ENCODE results near the gene CSRP1. TPM values are rescaled to one million over a fixed set of nuclear protein-coding genes. Genes with fewer than 3 reads are reported as not detected.

The CSRP1 gene
- total RNA-seq, 2 donors from 2014 or later, result 2,051 to 3,060 TPM

- no peaks in the 10 kb centered on the region for H3K36me3 ChIP-seq
- peaks cover 24 to 47% of the 10 kb centered on the region in 2 donors for H3K4me1 ChIP-seq (ENCODE audit: control insufficient read depth in 1 of 2, low read depth in 2 of 2)
- H3K4me3 ChIP-seq, result no peak overlapping the region
- no peaks in the 10 kb centered on the region for H3K9me3 ChIP-seq
- no peaks in the 10 kb centered on the region for H3K27me3 ChIP-seq (replicated peaks; ENCODE audit: insufficient read depth)
- DNase-seq (ENCODE audit: low spot score) (no peak), ATAC-seq (ENCODE audit: insufficient number of reproducible peaks, low FRiP score, low read depth) (no peak)
- no peak overlapping the region for H3K27ac ChIP-seq
- TF ChIP-seq, protein P1, sequence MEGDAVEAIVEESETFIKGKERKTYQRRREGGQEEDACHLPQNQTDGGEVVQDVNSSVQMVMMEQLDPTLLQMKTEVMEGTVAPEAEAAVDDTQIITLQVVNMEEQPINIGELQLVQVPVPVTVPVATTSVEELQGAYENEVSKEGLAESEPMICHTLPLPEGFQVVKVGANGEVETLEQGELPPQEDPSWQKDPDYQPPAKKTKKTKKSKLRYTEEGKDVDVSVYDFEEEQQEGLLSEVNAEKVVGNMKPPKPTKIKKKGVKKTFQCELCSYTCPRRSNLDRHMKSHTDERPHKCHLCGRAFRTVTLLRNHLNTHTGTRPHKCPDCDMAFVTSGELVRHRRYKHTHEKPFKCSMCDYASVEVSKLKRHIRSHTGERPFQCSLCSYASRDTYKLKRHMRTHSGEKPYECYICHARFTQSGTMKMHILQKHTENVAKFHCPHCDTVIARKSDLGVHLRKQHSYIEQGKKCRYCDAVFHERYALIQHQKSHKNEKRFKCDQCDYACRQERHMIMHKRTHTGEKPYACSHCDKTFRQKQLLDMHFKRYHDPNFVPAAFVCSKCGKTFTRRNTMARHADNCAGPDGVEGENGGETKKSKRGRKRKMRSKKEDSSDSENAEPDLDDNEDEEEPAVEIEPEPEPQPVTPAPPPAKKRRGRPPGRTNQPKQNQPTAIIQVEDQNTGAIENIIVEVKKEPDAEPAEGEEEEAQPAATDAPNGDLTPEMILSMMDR (IDR thresholded peaks at IDR 0.05), result no peak
These were observed 37.8 kb upstream of the CSRP1 start for GRCh38 chr1:201544710-201545109.

DNA sequence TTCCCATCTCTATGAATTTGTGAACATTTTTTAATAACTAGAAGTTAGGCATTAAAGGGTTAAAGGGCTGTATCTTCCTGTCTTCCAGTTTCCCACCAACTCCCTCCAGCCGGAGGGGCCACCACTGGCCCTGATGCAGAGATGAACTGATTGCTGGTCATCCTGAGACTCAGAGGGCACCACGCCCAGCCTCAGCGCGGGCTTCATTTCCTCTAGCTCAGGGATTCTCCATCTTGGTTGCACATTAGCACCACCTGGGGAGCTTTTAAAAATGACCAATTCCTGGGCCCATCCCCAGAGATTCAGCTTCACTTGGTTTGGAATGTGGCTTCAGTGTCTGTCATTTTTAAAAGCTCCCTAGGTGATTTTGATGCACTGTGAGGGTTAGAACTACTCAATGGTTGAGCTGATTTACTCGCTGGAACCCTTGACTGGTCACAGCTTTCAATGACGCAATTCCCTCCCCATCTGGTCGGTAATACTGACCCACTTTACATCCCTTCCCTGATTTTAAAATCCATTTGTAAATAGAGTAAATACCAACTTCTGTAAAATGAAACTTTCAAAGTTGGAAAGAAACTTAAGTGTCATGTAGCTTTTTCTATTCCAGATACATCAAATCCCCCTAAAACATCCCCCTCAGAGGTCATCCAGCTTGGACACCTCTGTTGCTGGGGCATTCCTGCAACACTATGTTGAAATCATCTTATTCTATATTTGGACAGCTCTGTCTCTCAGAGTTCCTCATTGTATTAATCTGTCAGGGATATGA is 37.1 kb upstream of the CSRP1 start:
- no peaks in the 10 kb centered on the region for H3K27me3 ChIP-seq (replicated peaks; ENCODE audit: insufficient read depth)
- H3K4me3 ChIP-seq, result no peak overlapping the region
- H3K4me1 ChIP-seq (ENCODE audit: control insufficient read depth in 1 of 2, low read depth in 2 of 2), result peaks cover 24 to 47% of the 10 kb centered on the region in 2 donors
- H3K9me3 ChIP-seq, result no peaks in the 10 kb centered on the region
- H3K36me3 ChIP-seq, result no peaks in the 10 kb centered on the region
- TF ChIP-seq, protein P1 (IDR thresholded peaks at IDR 0.05), result no peak
- DNase-seq (ENCODE audit: low spot score) (no peak), ATAC-seq (ENCODE audit: insufficient number of reproducible peaks, low FRiP score, low read depth) (no peak)
- peak overlapping the region; percentile 92 to 93 for H3K27ac ChIP-seq

DNA sequence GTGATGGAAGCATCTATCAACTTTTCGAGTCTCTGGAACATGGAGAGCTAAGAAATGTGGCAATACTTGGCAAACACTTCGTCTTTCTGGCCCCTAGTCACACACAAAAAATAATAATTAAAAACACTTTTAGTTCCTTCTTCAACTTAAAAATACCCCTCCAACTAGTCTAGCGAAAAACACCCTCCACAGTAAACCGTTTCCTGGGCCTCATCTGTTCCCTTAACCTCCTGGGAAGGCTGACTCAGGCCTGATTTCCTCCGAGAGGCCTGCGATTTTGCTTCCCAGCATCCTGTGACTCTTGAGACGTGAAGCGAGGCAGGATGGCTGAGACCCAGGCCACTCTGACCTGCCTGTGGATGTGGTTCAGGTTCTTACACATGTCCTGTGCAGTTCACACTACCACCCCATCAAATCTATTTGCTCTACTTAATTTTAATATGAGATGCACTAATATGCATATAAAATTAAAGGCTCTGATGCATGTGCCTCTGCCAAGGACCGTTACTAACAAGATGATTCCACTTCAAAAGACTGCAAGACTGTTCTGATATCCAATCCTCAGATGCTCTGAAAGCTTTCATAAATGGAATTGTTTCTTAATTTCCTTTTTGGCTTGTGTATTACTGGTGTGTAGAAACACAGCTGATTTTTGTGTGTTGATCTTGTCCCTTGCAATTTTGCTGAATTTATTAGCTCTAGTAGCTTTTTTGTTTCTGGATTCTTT is 35.5 kb upstream of the CSRP1 start:
- peak overlapping the region; percentile 42 for H3K4me3 ChIP-seq
- H3K4me1 ChIP-seq (ENCODE audit: control insufficient read depth in 1 of 2, low read depth in 2 of 2), result peaks cover 30 to 57% of the 10 kb centered on the region in 2 donors
- no peaks in the 10 kb centered on the region for H3K9me3 ChIP-seq
- no peak for DNase-seq (ENCODE audit: low spot score)
- H3K27ac ChIP-seq, result peak overlapping the region; percentile 92 to 93
- no peaks in the 10 kb centered on the region for H3K27me3 ChIP-seq (replicated peaks; ENCODE audit: insufficient read depth)
- ATAC-seq (ENCODE audit: insufficient number of reproducible peaks, low FRiP score, low read depth), result peak; percentile 38
- no peaks in the 10 kb centered on the region for H3K36me3 ChIP-seq
- TF ChIP-seq, protein P1 (IDR thresholded peaks at IDR 0.05), result no peak

GRCh38 chr1:201540846-201541735 is 34.2 kb upstream of the CSRP1 start:
- H3K4me3 ChIP-seq, result peak overlapping the region; percentile 87
- H3K4me1 ChIP-seq (ENCODE audit: control insufficient read depth in 1 of 2, low read depth in 2 of 2), result peaks cover 41 to 69% of the 10 kb centered on the region in 2 donors

More at GRCh38 chr1:201540846-201541735, 34.2 kb upstream of the CSRP1 start:
- DNase-seq (ENCODE audit: low spot score) (no peak), ATAC-seq (ENCODE audit: insufficient number of reproducible peaks, low FRiP score, low read depth) (no peak)
- no peaks in the 10 kb centered on the region for H3K9me3 ChIP-seq
- TF ChIP-seq, protein P1 (IDR thresholded peaks at IDR 0.05), result no peak
- no peaks in the 10 kb centered on the region for H3K27me3 ChIP-seq (replicated peaks; ENCODE audit: insufficient read depth)
- no peaks in the 10 kb centered on the region for H3K36me3 ChIP-seq
- H3K27ac ChIP-seq, result peak overlapping the region; percentile 92 to 93

Data from thoracic aorta (tissue), 2 donors.